HPDE6-E6E7 (cell line): Measurements from ENCODE around the gene CTNNA2.
"Not testable (repeated sequence)": the region's sequence is repeated elsewhere in the genome, so short reads cannot be mapped to it uniquely, and the experiment has no call there.

Experiments
- DNase-seq: peaks from one replicate; pipeline ENCODE4 v3.0.0; 2011; ENCODE audit warnings: missing footprints; ENCODE audit errors: extremely low spot score

CTNNA2 gene

GRCh38 chr2:80028584-80028983 lies 515.7 kb downstream of the CTNNA2 start:
- DNase-seq = no peak

GRCh38 chr2:80030135-80030534 lies 517.3 kb downstream of the CTNNA2 start:
- no peak for DNase-seq

- DNase-seq = not testable (repeated sequence)
These were observed 519.8 kb downstream of the CTNNA2 start for GRCh38 chr2:80032684-80033083.

GRCh38 chr2:80035749-80036285 lies 523.0 kb downstream of the CTNNA2 start:
- DNase-seq = no peak

GRCh38 chr2:80037310-80037709 lies 524.5 kb downstream of the CTNNA2 start:
- DNase-seq = no peak

GRCh38 chr2:80040226-80040625 lies 527.4 kb downstream of the CTNNA2 start:
- DNase-seq = no peak

GRCh38 chr2:80042635-80043034 lies 529.8 kb downstream of the CTNNA2 start:
- no peak for DNase-seq

GRCh38 chr2:80048296-80048695 lies 535.4 kb downstream of the CTNNA2 start:
- DNase-seq = no peak

GRCh38 chr2:80050246-80050645 lies 537.4 kb downstream of the CTNNA2 start:
- DNase-seq = no peak

GRCh38 chr2:80053522-80054345 lies 540.9 kb downstream of the CTNNA2 start:
- no peak for DNase-seq

GRCh38 chr2:80054346-80054675 lies 541.5 kb downstream of the CTNNA2 start:
- no peak for DNase-seq

- DNase-seq = no peak
These were observed 545.1 kb downstream of the CTNNA2 start for GRCh38 chr2:80057956-80058355.

GRCh38 chr2:80058562-80058961 lies 545.7 kb downstream of the CTNNA2 start:
- no peak for DNase-seq

GRCh38 chr2:80059447-80059846 lies 546.6 kb downstream of the CTNNA2 start:
- DNase-seq = no peak

- DNase-seq = no peak
These were observed 549.0 kb downstream of the CTNNA2 start for GRCh38 chr2:80061881-80062280.

GRCh38 chr2:80062298-80062697 lies 549.4 kb downstream of the CTNNA2 start:
- DNase-seq = no peak

- no peak for DNase-seq
These were observed 555.3 kb downstream of the CTNNA2 start for GRCh38 chr2:80068038-80068731.

GRCh38 chr2:80070587-80070986 lies 557.7 kb downstream of the CTNNA2 start:
- no peak for DNase-seq

GRCh38 chr2:80071941-80072340 lies 559.1 kb downstream of the CTNNA2 start:
- no peak for DNase-seq

- peak; percentile 6 for DNase-seq
These were observed 560.3 kb downstream of the CTNNA2 start for GRCh38 chr2:80073134-80073561.

- no peak for DNase-seq
These were observed 561.6 kb downstream of the CTNNA2 start for GRCh38 chr2:80074321-80075070.

GRCh38 chr2:80075719-80076118 lies 562.9 kb downstream of the CTNNA2 start:
- DNase-seq = no peak
